Erythroblast (primary cell): ENCODE data around the gene CLK4.

Experiments used
- GATA1 ChIP-seq: IDR thresholded peaks from 2 replicates; pipeline ENCODE4 v1.6.1; 2011; ENCODE audit warnings: low read depth, mild to moderate bottlenecking, control low read depth, low read length, moderate library complexity
- POLR2A ChIP-seq: IDR thresholded peaks from 2 replicates; pipeline ENCODE4 v1.6.1; 2011; ENCODE audit warnings: mild to moderate bottlenecking, low read length

DNA sequence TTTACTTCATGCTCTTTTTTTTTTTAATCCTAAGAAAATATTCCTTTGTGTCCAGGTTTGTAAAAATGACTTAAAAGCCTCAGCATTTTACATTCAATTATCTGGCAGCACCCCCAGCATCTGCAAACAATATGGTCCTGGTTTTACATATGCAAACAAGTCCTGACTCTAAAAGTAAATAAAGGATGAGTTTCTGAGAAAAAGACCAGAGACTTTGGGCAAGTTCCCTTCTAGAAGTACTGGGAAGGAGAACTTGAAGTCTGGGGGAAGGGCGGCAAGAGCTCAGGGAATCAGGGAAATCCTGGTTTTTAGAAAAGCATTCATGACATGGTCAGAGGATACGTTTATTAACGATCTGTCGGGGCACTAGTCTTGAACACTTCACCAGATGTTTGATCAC, 62.5 kb downstream of the CLK4 start:
- no peak for TF ChIP-seq POLR2A
- no peak for TF ChIP-seq GATA1
